CD14-positive monocyte (primary cell): ENCODE data around the gene GABBR2. TPM values are rescaled to one million over a fixed set of nuclear protein-coding genes. Genes with fewer than 3 reads are reported as not detected.

Experiments used
- DNase-seq, 3 donors: peaks; one replicate each; pipeline ENCODE4 v3.0.0-alpha.2; 2011 to 2022
- H2AFZ ChIP-seq: 2 replicates; pipeline ENCODE4 v1.6.0; 2012; ENCODE audit warnings: mild to moderate bottlenecking, low read depth, low read length, inconsistent platforms; ENCODE audit not compliant: insufficient read depth, poor library complexity, severe bottlenecking
- H3K27ac ChIP-seq, 2 donors: 1 replicate in 1 of 2; 2 replicates in 1 of 2; pipeline ENCODE4 v1.5.1; 2012 to 2013; ENCODE audit warnings: low read length in 2 of 2, control low read depth in 1 of 2, inconsistent platforms in 1 of 2, low read depth in 1 of 2, mild to moderate bottlenecking in 1 of 2
- H3K27me3 ChIP-seq, 2 donors: one replicate each; pipeline versions ENCODE4 v1.6.0 to v1.6.1; 2011 to 2013; ENCODE audit warnings: low read length in 2 of 2; ENCODE audit not compliant: control insufficient read depth in 2 of 2, insufficient read depth in 2 of 2
- H3K36me3 ChIP-seq, 2 donors: replicated peaks in 1 of 2; 1 replicate in 1 of 2; 2 replicates in 1 of 2; pipeline versions ENCODE4 v1.5.1 to v1.6.1; 2012 to 2013; ENCODE audit warnings: low read length in 2 of 2, control low read depth in 1 of 2, inconsistent platforms in 1 of 2, mild to moderate bottlenecking in 1 of 2; ENCODE audit not compliant: insufficient read depth in 2 of 2, control insufficient read depth in 1 of 2
- H3K4me1 ChIP-seq, 2 donors: 1 replicate in 1 of 2; 2 replicates in 1 of 2; pipeline versions ENCODE4 v1.5.1 to v1.6.1; 2012 to 2013; ENCODE audit warnings: low read length in 2 of 2, control low read depth in 1 of 2, inconsistent platforms in 1 of 2, mild to moderate bottlenecking in 1 of 2, moderate library complexity in 1 of 2; ENCODE audit not compliant: insufficient read depth in 2 of 2, control insufficient read depth in 1 of 2
- H3K4me2 ChIP-seq: replicated peaks from 2 replicates; pipeline ENCODE3; 2012; ENCODE audit warnings: low read length, moderate library complexity, mild to moderate bottlenecking; ENCODE audit not compliant: poor library complexity, severe bottlenecking; ENCODE audit errors: extremely low read depth
- H3K4me3 ChIP-seq, 3 experiments: fragments of 200-600 bp in 1 of 3; sonication (generic) in 1 of 3; replicated peaks in 1 of 3; 1 replicate in 2 of 3; 2 replicates in 1 of 3; pipeline ENCODE4 v1.5.1; 2011 to 2013; ENCODE audit warnings: low read length in 3 of 3, mild to moderate bottlenecking in 3 of 3, control low read depth in 2 of 3, low read depth in 2 of 3, inconsistent platforms in 1 of 3, moderate library complexity in 1 of 3
- H3K79me2 ChIP-seq: 2 replicates; pipeline ENCODE4 v1.6.0; 2012; ENCODE audit warnings: mild to moderate bottlenecking, control low read depth, inconsistent platforms, low read length, moderate library complexity; ENCODE audit not compliant: insufficient read depth
- H3K9ac ChIP-seq: 2 replicates; pipeline ENCODE4 v1.6.0; 2017; ENCODE audit warnings: low read length, mild to moderate bottlenecking; ENCODE audit not compliant: insufficient read depth, poor library complexity, severe bottlenecking
- H3K9me3 ChIP-seq, 2 donors: replicated peaks in 1 of 2; 1 replicate in 1 of 2; 2 replicates in 1 of 2; pipeline versions ENCODE4 v1.5.1 to v1.6.1; 2012 to 2013; ENCODE audit warnings: low read length in 2 of 2, control low read depth in 1 of 2; ENCODE audit not compliant: control insufficient read depth in 1 of 2, insufficient read depth in 1 of 2
- H4K20me1 ChIP-seq: 2 replicates; pipeline ENCODE4 v1.6.0; 2012; ENCODE audit warnings: mild to moderate bottlenecking, low read length, control low read depth, moderate library complexity; ENCODE audit not compliant: insufficient read depth
- H3K27ac Mint-ChIP-seq, 7 donors: one replicate each; pipeline ENCODE4 v1.8.0; 2020; ENCODE audit warnings: mild to moderate bottlenecking in 7 of 7, mixed read lengths in 7 of 7, moderate library complexity in 6 of 7, inconsistent platforms in 2 of 7
- H3K27me3 Mint-ChIP-seq, 3 donors: one replicate each; pipeline ENCODE4 v1.8.0; 2021 to 2022; ENCODE audit warnings: low read depth in 3 of 3, mild to moderate bottlenecking in 3 of 3, mixed read lengths in 3 of 3, moderate library complexity in 3 of 3, inconsistent platforms in 1 of 3
- H3K36me3 Mint-ChIP-seq, 2 donors: one replicate each; pipeline ENCODE4 v1.8.0; 2020; ENCODE audit warnings: mixed read lengths in 2 of 2, inconsistent platforms in 1 of 2, mild to moderate bottlenecking in 1 of 2
- H3K4me1 Mint-ChIP-seq: one replicate; pipeline ENCODE4 v1.8.0; 2020; ENCODE audit warnings: mild to moderate bottlenecking, mixed read lengths
- H3K4me3 Mint-ChIP-seq, 2 donors: one replicate each; pipeline ENCODE4 v1.8.0; 2020; ENCODE audit warnings: mild to moderate bottlenecking in 2 of 2, mixed read lengths in 2 of 2, moderate library complexity in 1 of 2
- H3K9me3 Mint-ChIP-seq, 7 donors: one replicate each; pipeline ENCODE4 v1.8.0; 2020 to 2022; ENCODE audit warnings: mixed read lengths in 7 of 7, mild to moderate bottlenecking in 6 of 7, moderate library complexity in 6 of 7, inconsistent platforms in 2 of 7
- WGBS: methylation state at CpG from one replicate; pipeline ENCODE4 v1.1.5; 2013; ENCODE audit warnings: missing lambda C conversion rate; ENCODE audit not compliant: insufficient coverage; 5-methylcytosine and 5-hydroxymethylcytosine counted together
- intact Hi-C, 2 donors: fragments of 100-400 bp; cut with micrococcal nuclease; formaldehyde crosslinking; loops; one replicate each; pipeline versions ENCODE4 v1.15.0 to v1.15.1; 2023
- polyA plus RNA-seq, 3 donors: library from polyadenylated mRNA; depleted of rRNA in 1 of 3; unstranded in 2 of 3; stranded (reverse) in 1 of 3; fragments of 300-500 nt in 2 of 3; fragments of >200 nt in 1 of 3; fragmentation: Illumina TruSeq in 2 of 3; gene quantifications; 1 replicate in 2 of 3; 2 replicates in 1 of 3; pipeline ENCODE4 v1.2.3, GENCODE V29; 2012 to 2021
- TF ChIP-seq, protein P1 (sequence below): fragments of 200-600 bp; IDR thresholded peaks from one replicate; pipeline ENCODE4 v1.8.0; 2022; ENCODE audit warnings: antibody characterized with exemption, mild to moderate bottlenecking

Gene GABBR2
- polyA plus RNA-seq, 3 donors: not detected

DNA sequence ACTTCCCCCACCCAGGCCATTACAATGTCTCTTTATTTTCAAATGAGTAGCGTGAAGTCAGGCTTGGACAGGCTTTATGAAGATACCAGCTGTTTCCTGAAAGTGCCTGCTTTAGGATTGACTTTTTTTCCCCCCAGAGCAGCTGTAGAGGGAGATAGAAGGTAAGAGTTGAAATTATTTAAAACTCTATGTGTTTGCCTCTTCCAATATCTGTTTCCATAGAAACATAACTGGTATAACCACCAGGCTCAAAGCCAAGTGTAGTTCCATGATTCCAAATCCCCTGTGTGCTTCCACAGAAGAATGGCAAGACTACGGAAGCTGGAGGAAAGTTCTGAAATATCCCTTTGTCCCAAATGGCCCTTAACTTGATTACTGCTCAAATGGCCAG lies 365.9 kb downstream of the GABBR2 start:
- Mint-ChIP-seq H3K4me1 (no peaks in the 10 kb centered on the region), H3K27me3 (peaks cover 27 to 32% (median 28%) of the 10 kb centered on the region in 3 donors), H3K4me3 (no peak overlapping the region)

DNA sequence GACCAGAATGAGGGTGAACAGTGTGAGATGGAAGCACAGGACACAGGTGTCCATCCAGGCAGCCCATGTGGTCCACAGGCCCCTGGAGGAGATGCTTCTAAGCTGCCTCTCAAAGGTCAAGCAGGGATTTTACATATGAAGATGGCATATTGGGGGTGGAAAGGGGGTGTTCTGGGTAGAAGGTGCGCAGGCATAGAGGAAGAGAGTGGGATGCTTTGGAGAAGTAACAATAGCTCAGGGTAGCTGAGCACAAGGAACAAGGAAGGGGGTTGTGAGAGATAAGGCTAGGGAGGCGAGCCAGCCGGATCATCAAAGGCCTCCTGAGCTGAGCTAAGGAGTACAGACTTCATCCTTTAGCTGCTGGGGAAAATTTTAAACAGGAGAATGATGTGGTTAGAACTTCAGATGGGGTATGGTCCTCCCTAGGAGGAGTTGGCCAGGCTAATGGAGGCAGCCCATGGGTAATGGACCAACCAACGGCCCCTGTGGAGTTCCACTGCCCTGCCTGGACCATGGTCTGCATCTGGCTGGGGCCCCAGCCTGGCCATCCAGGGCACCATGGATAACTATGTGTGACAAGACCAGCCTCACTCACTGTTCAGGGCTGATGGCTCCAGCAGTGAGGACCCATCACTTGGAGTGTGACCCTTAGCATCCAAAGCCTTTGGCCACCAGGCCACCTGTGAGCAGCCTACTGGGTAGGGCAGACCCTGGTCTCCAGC lies 366.5 kb downstream of the GABBR2 start:
- H3K27me3 Mint-ChIP-seq: peaks cover 25 to 32% (median 28%) of the 10 kb centered on the region in 3 donors
- 95% methylated on average over 4 of the region's 4 CpGs for WGBS

More for the DNA sequence above, 365.9 kb downstream of the GABBR2 start:
- Histone ChIP-seq H3K36me3 (no peaks in the 10 kb centered on the region), H3K9ac (no peak overlapping the region), H3K4me2 (no peak overlapping the region), H3K27ac (no peak overlapping the region), H4K20me1 (no peaks in the 10 kb centered on the region), H3K4me1 (no peaks in the 10 kb centered on the region), H3K4me3 (no peak overlapping the region), H3K79me2 (no peaks in the 10 kb centered on the region), H3K27me3 (peaks cover 7% of the 10 kb centered on the region in 2 donors), H3K9me3 (no peaks in the 10 kb centered on the region), H2AFZ (no peak overlapping the region)
- peaks cover 0 to 5% (median 3%) of the 10 kb centered on the region in 7 donors for H3K9me3 Mint-ChIP-seq
- no peak for DNase-seq
- no peaks in the 10 kb centered on the region for H3K36me3 Mint-ChIP-seq
- WGBS: 80% methylated on average over 1 of the region's 2 CpGs
- no peak overlapping the region for H3K27ac Mint-ChIP-seq
- intact Hi-C loops: no loop called here
- TF ChIP-seq, protein P1, sequence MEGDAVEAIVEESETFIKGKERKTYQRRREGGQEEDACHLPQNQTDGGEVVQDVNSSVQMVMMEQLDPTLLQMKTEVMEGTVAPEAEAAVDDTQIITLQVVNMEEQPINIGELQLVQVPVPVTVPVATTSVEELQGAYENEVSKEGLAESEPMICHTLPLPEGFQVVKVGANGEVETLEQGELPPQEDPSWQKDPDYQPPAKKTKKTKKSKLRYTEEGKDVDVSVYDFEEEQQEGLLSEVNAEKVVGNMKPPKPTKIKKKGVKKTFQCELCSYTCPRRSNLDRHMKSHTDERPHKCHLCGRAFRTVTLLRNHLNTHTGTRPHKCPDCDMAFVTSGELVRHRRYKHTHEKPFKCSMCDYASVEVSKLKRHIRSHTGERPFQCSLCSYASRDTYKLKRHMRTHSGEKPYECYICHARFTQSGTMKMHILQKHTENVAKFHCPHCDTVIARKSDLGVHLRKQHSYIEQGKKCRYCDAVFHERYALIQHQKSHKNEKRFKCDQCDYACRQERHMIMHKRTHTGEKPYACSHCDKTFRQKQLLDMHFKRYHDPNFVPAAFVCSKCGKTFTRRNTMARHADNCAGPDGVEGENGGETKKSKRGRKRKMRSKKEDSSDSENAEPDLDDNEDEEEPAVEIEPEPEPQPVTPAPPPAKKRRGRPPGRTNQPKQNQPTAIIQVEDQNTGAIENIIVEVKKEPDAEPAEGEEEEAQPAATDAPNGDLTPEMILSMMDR: no peak

More for the DNA sequence above, 366.5 kb downstream of the GABBR2 start:
- no peak overlapping the region for H3K27ac Mint-ChIP-seq
- H3K9me3 Mint-ChIP-seq: peaks cover 0 to 5% (median 3%) of the 10 kb centered on the region in 7 donors
- H3K36me3 Mint-ChIP-seq: no peaks in the 10 kb centered on the region
- Histone ChIP-seq H3K4me2 (no peak overlapping the region), H3K9me3 (no peaks in the 10 kb centered on the region), H3K4me1 (no peaks in the 10 kb centered on the region), H3K27ac (no peak overlapping the region), H3K36me3 (no peaks in the 10 kb centered on the region), H2AFZ (no peak overlapping the region), H3K4me3 (no peak overlapping the region), H3K9ac (no peak overlapping the region), H3K27me3 (peaks cover 7% of the 10 kb centered on the region in 2 donors), H3K79me2 (no peaks in the 10 kb centered on the region), H4K20me1 (no peaks in the 10 kb centered on the region)
- DNase-seq: no peak
- H3K4me3 Mint-ChIP-seq: no peak overlapping the region
- TF ChIP-seq, protein P1: no peak
- no peaks in the 10 kb centered on the region for H3K4me1 Mint-ChIP-seq
- intact Hi-C loops: no loop called here
